ENCODE data around the gene SDHD.

Gene SDHD

GRCh38 chr11:112100462-112100861 lies 13.8 kb downstream of the SDHD start:
- DNase-seq (ENCODE audit: low read depth in 2 of 2), result no peak

DNA sequence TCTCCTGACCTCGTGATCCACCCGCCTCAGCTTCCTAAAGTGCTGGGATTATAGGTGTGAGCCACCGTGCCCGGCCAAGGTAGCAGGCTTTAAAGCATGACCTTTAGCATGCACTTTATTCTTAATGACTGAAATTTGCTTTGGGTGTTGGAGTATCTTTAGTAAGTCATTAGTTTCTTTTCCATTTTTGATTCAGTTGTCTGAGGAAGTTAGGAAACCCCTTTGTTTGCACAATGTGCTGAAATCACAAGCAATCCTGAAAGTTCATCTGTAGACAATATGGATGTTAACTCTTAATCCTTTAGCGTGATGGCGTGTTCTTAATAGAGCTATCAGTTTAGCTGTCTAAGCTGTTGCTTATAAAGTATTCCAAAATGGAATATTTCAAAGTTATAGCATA lies 16.8 kb downstream of the SDHD start:
- no peak for DNase-seq (ENCODE audit: low read depth in 2 of 2)

GRCh38 chr11:112106070-112106469 lies 19.4 kb downstream of the SDHD start:
- no peak for DNase-seq (ENCODE audit: low read depth in 2 of 2)

DNA sequence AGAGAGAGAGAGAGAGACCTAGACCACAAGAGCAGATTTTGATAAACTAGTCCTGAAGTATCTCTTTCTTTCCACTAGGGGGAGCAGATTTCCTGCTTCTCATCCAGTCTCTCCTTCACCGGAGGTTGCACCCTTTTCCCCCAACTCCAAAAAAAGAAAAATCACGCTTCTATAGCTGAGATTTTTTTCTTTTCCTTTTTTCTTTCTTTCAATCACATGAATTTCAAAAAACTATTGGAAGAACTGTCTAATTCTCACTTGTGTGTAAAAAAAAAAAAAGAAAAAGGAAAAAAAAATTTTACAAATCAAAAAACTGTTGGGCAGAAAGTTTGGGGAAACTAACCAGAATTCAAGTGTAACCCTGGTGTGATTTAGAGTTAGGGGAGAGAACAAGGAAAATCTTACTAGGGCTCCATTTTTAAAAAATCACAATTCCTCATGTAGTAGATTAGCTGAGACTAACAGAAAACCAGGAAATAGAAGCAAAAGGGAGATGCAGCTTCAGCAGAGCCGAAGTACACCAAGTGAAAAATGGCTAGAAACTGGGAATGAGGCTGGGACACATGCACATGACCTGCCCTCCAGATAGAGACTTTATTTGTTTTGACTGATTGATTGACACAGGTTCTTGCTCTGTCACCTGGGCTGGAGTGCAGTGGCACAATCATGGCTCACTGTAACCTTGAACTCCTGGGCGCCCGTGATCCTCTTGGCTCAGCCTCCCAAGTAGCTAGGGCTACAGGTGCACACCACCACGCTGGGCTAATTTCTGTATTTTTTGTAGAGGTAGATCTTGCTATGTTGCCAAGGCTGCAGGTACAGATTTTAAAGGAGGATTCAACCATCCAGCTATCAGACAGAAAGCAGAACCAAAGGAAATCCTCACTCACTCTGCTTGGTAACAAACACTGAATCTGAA lies 27.1 kb downstream of the SDHD start:
- DNase-seq (ENCODE audit: low read depth in 2 of 2), result no peak

DNA sequence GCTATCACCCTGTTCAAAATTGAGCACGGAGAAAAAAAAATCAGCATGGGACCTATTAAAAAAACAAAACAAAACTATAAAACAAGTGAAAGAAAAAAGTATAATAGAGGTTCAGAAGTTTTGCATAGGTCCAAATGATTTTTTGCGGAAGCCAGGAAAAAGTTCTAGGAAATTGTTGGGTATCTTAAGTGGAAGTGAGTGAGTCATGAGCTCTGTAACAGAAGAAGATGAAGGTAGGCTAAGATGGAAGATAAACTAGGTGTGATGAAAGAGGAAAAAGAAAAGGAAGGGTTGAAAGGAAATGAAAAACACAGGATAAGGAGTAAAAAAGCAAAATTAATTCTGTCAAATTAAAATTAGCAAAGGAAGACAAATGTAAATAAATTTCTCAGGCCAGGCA lies 27.8 kb downstream of the SDHD start:
- no peak for DNase-seq (ENCODE audit: low read depth in 2 of 2)

DNA sequence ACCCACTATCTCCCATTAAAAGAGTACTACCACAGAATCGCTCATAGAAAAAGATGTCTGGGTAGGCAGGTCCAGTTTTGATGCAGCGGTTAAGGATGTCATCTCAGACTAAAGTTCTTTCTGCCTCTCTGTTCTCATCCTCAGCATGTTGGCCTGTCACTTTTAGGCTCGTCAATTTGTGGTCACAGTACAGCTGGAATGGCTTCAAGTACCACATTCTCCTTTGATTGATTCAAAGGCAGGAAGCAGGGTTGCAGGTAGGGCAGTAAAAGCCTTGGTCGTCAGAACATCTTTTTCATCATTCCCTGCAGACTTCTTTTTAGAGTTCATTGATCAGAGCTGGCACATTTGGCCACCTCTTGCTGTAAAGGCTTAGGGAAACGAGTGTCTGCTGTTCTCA lies 28.7 kb downstream of the SDHD start:
- DNase-seq (ENCODE audit: low read depth in 2 of 2), result no peak

- no peak for DNase-seq (ENCODE audit: low read depth in 2 of 2)
Measured at GRCh38 chr11:112118176-112118575, 31.5 kb downstream of the SDHD start.

GRCh38 chr11:112121981-112122615 lies 35.4 kb downstream of the SDHD start:
- DNase-seq (ENCODE audit: low read depth in 2 of 2), result no peak

- DNase-seq (ENCODE audit: low read depth in 2 of 2), result no peak
Measured at GRCh38 chr11:112123129-112123528, 36.5 kb downstream of the SDHD start.

GRCh38 chr11:112127056-112127455 lies 40.4 kb downstream of the SDHD start:
- no peak for DNase-seq (ENCODE audit: low read depth in 2 of 2)

DNA sequence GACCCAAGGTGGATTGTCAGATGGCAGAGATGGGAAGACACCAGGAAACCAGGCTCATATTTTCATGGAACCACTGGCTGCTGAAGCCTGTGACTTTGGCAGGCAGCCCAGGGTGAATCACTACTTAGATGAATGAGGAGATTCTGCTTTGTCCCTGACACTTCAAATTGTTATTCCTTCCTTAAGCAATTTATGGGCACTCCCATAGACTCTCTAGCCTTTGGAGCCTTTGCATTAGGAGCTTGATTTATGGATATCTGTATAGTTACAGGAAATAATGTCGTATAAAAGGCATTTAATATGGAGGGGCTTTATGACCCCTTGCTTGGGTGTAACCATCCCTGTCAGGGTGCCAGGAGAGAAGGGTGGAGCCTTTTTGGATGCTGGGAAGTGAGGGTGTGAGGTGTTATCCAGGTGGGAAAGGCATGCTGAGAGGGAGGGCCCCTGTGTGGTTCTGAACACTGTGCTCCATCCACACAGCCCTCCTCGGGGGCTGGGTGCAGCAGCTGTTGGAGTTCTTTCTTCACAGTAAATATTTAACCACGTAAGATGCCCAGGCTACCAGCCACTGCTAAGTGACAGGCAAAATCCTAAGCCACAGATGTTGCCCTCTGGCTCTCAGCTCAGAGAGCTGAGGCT lies 41.9 kb downstream of the SDHD start:
- no peak for DNase-seq (ENCODE audit: low read depth in 2 of 2)

- no peak for DNase-seq (ENCODE audit: low read depth in 2 of 2)
Measured at GRCh38 chr11:112129656-112130055, 43.0 kb downstream of the SDHD start.

- DNase-seq (ENCODE audit: low read depth in 2 of 2), result no peak
Measured at GRCh38 chr11:112132737-112133136, 46.1 kb downstream of the SDHD start.

DNA sequence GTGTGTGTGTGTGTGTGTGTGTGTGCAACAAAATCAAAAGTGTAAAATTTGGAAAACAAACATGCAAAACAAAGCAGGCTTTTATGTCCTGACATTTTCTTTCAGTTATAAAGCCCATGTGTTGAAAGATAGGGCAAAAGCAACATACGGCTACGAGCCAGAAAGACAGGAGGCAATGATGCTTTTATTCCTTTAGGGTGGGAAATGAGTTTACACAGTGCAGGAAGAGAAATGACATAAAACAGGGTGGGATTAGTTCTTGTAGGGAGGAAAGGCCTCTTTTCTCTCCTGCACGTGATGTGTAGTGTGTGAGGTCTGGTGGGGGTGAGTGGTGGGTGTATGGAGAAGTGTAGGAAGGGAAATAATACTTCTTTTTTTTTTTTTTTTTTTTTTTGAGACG lies 47.8 kb downstream of the SDHD start:
- DNase-seq (ENCODE audit: low read depth in 2 of 2), result no peak

DNA sequence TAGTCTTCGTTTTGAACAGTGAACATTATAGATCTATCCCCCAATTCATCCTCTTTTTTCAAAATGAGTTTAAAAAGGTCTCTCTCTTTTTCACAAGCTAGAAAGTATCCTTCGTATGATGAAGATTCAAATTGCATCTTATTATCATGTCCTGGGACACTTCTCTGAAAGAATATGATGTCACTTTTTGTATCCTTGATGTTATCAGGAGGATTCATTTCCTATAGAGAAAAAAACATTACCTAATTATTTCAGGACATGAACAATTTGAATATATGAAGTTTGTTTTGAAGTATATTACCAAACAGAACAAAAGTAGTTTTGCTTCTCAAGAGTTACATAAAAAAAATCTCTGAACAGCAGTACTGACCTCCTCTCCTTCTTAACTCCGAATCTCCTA lies 56.9 kb downstream of the SDHD start:
- DNase-seq (ENCODE audit: low read depth in 2 of 2), result no peak
